Uterus (tissue), 4 donors: ENCODE measurements around the gene C17orf50. TPM values are rescaled to one million over a fixed set of nuclear protein-coding genes. Genes with fewer than 3 reads are reported as not detected.

Experiments used
- DNase-seq, 2 donors: peaks; one replicate each; pipeline ENCODE4 v3.0.0-alpha.2; 2019 to 2020
- H3K27ac ChIP-seq, 2 donors: fragments of 200-600 bp; sonication (generic); 1 replicate in 1 of 2; 2 replicates in 1 of 2; pipeline ENCODE4 v1.5.1; 2016 to 2018
- H3K27me3 ChIP-seq, 2 donors: fragments of 200-600 bp; sonication (generic); one replicate each; pipeline ENCODE4 v1.5.1; 2018 to 2019; ENCODE audit warnings: control low read depth in 1 of 2
- H3K36me3 ChIP-seq, 2 donors: fragments of 200-600 bp; sonication (generic); one replicate each; pipeline ENCODE4 v1.5.1; 2019; ENCODE audit warnings: control low read depth in 1 of 2
- H3K4me1 ChIP-seq, 2 donors: fragments of 200-600 bp; sonication (generic); one replicate each; pipeline ENCODE4 v1.5.1; 2018 to 2019; ENCODE audit warnings: control low read depth in 1 of 2
- H3K4me3 ChIP-seq, 2 donors: fragments of 200-600 bp; sonication (generic); 1 replicate in 1 of 2; 2 replicates in 1 of 2; pipeline ENCODE4 v1.5.1; 2018 to 2019; ENCODE audit warnings: mild to moderate bottlenecking in 1 of 2
- H3K9me3 ChIP-seq, 2 donors: fragments of 200-600 bp; sonication (generic); one replicate each; pipeline ENCODE4 v1.5.1; 2019; ENCODE audit warnings: control low read depth in 1 of 2
- POLR2A ChIP-seq, 2 donors: fragments of 450-650 bp; IDR thresholded peaks; one replicate each; pipeline ENCODE4 v1.6.1; 2016; ENCODE audit warnings: antibody characterized with exemption in 2 of 2, mild to moderate bottlenecking in 1 of 2, moderate library complexity in 1 of 2
- intact Hi-C: fragments of 100-400 bp; cut with DNase I; formaldehyde crosslinking; loops from one replicate; pipeline ENCODE4 v1.15.1; 2023; ENCODE audit warnings: low total_unique reads
- total RNA-seq, 4 donors: library from RNA; depleted of rRNA in 3 of 4; stranded (reverse); fragments of >200 nt in 3 of 4; gene quantifications; one replicate each; pipeline versions ENCODE4 v1.1.0 to v1.2.4, GENCODE V29; 2014 to 2023
- TF ChIP-seq, protein P1 (sequence below), 4 experiments: fragments of 200-600 bp in 2 of 4; fragments of 450-650 bp in 2 of 4; sonication (generic) in 2 of 4; IDR thresholded peaks; one replicate each; pipeline ENCODE4 v1.5.1; 2016 to 2019; ENCODE audit warnings: antibody characterized with exemption in 4 of 4, mild to moderate bottlenecking in 2 of 4, moderate library complexity in 1 of 4
- donor health status: DM: yes; HTN: yes; CAD: no.

The C17orf50 gene
- total RNA-seq, 4 donors from 2014 or later = not detected

GRCh38 chr17:35730400-35731005 lies 30.2 kb upstream of the C17orf50 start:
- H3K36me3 ChIP-seq = no peaks in the 10 kb centered on the region
- no peak overlapping the region for H3K27ac ChIP-seq
- no peaks in the 10 kb centered on the region for H3K9me3 ChIP-seq
- intact Hi-C loops = no loop called here
- TF ChIP-seq POLR2A (IDR thresholded peaks at IDR 0.05) = no peak
- TF ChIP-seq, protein P1, sequence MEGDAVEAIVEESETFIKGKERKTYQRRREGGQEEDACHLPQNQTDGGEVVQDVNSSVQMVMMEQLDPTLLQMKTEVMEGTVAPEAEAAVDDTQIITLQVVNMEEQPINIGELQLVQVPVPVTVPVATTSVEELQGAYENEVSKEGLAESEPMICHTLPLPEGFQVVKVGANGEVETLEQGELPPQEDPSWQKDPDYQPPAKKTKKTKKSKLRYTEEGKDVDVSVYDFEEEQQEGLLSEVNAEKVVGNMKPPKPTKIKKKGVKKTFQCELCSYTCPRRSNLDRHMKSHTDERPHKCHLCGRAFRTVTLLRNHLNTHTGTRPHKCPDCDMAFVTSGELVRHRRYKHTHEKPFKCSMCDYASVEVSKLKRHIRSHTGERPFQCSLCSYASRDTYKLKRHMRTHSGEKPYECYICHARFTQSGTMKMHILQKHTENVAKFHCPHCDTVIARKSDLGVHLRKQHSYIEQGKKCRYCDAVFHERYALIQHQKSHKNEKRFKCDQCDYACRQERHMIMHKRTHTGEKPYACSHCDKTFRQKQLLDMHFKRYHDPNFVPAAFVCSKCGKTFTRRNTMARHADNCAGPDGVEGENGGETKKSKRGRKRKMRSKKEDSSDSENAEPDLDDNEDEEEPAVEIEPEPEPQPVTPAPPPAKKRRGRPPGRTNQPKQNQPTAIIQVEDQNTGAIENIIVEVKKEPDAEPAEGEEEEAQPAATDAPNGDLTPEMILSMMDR (IDR thresholded peaks at IDR 0.05) = no peak
- H3K27me3 ChIP-seq = no peaks in the 10 kb centered on the region
- no peak for DNase-seq
- H3K4me3 ChIP-seq = no peak overlapping the region
- H3K4me1 ChIP-seq = peaks cover 0 to 7% of the 10 kb centered on the region in 2 donors

GRCh38 chr17:35731239-35731916 lies 29.3 kb upstream of the C17orf50 start, which contains the start of gene RASL10B:
TSS of gene RASL10B (plus strand) at chr17:35731639. CDS start at chr17:35735185, 3,546 bp downstream.
- H3K27me3 ChIP-seq = no peaks in the 10 kb centered on the region
- H3K4me1 ChIP-seq = peaks cover 0 to 7% of the 10 kb centered on the region in 2 donors
- H3K4me3 ChIP-seq = peak within 1 kb of the TSS; percentile 32 to 77
- no peaks in the 10 kb centered on the region for H3K36me3 ChIP-seq
- H3K9me3 ChIP-seq = no peaks in the 10 kb centered on the region
- TF ChIP-seq, protein P1 (IDR thresholded peaks at IDR 0.05) = no peak
- TF ChIP-seq POLR2A (IDR thresholded peaks at IDR 0.05) = no peak
- intact Hi-C loops = no loop called here
- peak within 1 kb of the TSS; percentile 59 to 78 for H3K27ac ChIP-seq
- DNase-seq = peak; percentile 55

GRCh38 chr17:35731917-35732805 lies 28.5 kb upstream of the C17orf50 start:
- no peak for TF ChIP-seq POLR2A (IDR thresholded peaks at IDR 0.05)
- TF ChIP-seq, protein P1 (IDR thresholded peaks at IDR 0.05) = no peak
- intact Hi-C loops = no loop called here
- Histone ChIP-seq H3K36me3 (no peaks in the 10 kb centered on the region), H3K27ac (peak overlapping the region; percentile 59 to 78), H3K9me3 (no peaks in the 10 kb centered on the region), H3K27me3 (no peaks in the 10 kb centered on the region), H3K4me3 (peak overlapping the region; percentile 32 to 77), H3K4me1 (peaks cover 0 to 7% of the 10 kb centered on the region in 2 donors)
- no peak for DNase-seq

DNA sequence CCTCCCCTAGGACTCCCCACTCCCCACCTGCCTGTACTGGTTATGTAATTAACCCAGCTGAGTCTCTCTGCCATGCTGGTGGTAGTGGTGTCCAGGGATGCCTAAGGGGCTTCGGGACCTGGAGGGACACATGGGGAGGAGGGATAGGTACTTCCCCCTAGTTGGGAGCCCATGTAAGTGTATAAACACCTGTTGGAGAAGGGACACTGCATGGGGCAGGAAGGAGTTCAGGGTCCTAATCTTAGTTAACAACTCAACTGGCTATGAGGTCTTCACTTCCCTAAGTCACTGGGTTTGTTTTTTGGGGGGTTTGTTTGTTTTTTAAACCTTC lies 27.9 kb upstream of the C17orf50 start:
- no peaks in the 10 kb centered on the region for H3K27me3 ChIP-seq
- intact Hi-C loops = no loop called here
- peaks cover 0 to 7% of the 10 kb centered on the region in 2 donors for H3K4me1 ChIP-seq
- H3K4me3 ChIP-seq = no peak overlapping the region
- H3K36me3 ChIP-seq = no peaks in the 10 kb centered on the region
- no peak for DNase-seq
- no peak overlapping the region for H3K27ac ChIP-seq
- H3K9me3 ChIP-seq = no peaks in the 10 kb centered on the region
- no peak for TF ChIP-seq POLR2A (IDR thresholded peaks at IDR 0.05)
- TF ChIP-seq, protein P1 (IDR thresholded peaks at IDR 0.05) = no peak
